NCI-H2107 treated with DMSO at 0.1 percent for 48 hours (cell line): ENCODE results near the gene RPL10.

ENCODE experiments used
- DNase-seq: peaks from one replicate; lab custom pipeline; 2025; ENCODE audit not compliant: unreplicated experiment; lab: John Stamatoyannopoulos, UW

Gene RPL10

DNA sequence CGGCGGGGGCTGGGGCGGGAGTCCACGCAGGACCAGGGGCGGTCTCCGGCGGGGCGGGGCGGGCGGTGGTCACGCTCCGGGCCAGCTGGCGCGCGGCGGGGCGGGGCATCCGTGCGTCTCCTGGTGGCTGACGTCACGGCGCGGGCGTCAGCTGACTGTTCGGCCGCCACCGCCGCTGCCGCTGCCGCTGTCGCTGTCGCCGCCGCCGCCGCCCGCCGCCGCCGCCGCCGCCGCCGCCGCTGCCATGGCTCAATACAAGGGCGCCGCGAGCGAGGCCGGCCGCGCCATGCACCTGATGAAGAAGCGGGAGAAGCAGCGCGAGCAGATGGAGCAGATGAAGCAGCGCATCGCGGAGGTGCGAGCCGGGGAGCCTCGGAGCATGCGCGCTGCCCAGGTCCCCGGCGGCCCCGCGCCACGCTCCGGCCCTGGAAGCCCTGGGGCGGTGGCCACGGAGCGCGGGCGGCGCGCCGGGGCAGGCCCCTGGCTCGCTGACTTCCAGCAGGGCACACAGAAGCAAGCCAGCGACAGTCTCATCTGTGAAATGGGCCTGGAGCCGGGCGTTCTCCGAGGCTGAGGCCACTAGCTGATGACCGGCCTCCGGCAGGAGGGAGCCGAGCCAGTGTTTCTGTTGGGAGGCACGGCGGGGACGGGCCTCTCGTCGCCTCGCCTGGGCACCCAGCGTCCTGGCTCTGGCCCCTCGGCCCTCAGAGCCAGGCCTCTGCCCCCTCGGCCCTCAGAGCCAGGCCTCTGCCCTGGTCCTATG is 46.0 kb downstream of the RPL10 start, which contains the start of gene FAM50A:
TSS of gene FAM50A (plus strand) at position 150 of the 763 bp plus-strand sequence. CDS start at position 245, 95 bp downstream.
- peak; percentile 26 for DNase-seq

DNA sequence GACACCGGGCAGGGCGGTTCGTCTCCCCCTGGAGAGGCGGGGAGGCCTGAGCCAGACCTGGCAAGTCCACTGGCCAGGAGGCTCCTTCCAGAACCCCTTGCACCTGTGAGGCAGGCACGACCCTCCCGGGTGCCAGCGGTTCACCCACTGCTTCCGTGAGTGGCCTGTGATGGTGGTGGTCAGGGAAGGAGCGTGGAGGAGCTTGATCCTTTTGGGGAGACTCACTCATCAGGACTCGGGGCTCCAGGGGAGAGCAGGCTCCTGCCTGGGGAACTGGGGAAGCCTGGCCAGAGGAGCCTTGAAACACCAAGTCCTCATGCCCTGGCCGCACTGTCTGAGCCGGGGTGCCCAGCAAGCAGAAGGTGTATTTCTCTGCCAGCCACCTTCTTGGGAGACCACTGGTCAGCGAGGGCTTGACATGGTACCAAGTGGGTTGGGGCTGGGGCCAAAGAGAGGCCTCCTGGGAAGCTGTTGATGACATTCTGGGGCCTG is 46.6 kb downstream of the RPL10 start:
- no peak for DNase-seq

DNA sequence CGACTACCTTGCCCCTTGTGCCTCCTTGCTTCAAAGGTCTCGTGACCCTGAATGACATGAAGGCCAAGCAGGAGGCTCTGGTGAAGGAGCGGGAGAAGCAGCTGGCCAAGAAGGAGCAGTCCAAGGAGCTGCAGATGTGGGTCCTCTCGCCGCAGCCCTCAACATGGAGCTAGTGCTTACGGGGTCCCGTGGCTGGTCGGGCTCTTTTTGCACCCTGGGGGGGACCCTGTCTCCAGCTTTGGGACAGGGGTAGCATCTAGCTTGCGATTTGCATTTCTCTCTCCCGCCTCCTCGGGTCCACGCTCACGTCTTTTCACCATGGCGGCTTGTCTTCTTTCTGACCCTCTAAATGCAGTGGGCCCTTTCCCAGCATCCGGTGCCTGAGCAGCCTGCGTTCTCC is 47.6 kb downstream of the RPL10 start:
- DNase-seq: no peak

DNA sequence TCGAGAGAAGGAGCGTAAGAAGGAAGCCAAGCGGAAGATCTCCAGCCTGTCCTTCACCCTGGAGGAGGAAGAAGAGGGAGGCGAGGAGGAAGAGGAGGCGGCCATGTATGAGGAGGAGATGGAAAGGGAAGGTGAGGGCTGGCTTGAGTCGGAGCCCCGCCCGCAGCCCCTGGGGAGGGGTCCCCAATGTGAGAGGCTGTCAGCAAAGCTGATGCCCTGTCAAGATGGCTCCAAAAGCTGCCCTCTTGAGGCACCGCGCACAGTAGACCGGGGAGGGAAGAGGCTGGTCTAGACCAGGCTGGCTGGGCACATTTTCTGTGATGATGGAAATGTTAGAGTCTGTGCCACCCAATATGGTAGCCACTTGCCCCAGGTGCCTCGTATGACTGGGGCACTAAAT is 48.3 kb downstream of the RPL10 start:
- DNase-seq: no peak

DNA sequence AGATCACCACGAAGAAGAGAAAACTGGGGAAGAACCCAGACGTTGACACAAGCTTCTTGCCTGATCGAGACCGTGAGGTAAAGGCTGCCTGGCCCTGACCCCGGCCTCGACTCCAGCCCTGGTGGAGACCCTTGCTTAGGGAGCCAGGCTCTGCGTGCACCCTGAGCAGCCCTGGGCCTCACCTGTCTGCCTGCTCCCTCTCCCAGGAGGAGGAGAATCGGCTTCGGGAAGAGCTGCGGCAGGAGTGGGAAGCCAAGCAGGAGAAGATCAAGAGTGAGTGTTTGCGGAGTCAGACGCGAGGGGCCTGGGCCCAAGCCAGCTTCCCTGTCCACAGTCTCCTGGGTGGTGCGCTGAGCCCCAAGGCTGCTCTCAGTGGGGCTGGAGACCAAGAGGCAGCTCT is 50.3 kb downstream of the RPL10 start:
- DNase-seq: no peak

DNA sequence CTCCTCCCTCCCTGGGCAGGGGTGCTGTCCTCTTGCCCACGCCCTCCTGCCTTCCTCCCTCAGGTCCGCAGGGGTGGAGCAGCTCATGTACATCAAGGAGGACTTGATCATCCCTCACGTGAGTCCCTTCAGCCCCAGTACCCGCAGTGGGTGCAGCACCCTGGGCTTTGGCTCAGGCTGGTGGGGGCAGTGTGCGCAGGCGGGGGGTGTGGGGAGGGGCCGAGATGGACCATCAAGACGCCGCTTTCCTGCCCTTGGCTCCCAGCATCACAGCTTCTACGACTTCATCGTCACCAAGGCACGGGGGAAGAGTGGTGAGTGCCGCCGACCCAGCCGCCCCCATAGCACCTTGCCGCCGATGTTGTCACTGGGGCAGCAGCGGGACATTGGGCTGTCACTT is 51.4 kb downstream of the RPL10 start:
- DNase-seq: no peak

DNA sequence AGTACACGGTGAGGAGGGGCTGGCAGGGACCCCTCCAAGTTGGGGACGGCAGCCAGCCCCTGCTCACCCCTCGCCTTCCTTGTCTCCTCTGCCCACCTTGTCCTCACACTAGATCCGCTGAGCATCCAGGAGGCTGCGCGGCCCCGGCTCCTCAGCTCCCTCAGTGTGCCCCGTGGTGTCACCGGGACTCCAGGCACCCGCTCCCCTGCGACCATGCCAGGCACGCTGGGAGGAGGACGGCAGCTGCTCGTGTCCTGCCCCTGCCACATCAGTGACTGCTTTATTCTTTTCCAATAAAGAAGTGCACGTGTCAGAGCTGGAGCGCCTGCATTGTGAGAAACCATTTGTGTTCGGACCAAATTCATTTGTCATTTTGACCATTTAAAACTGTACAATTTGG is 52.1 kb downstream of the RPL10 start:
- no peak for DNase-seq
